Adrenal gland (tissue), 5 donors: ENCODE data around the gene RCAN1.

Experiments used
- POLR2A ChIP-seq, 2 donors: fragments of 450-650 bp; IDR thresholded peaks; one replicate each; pipeline ENCODE4 v1.6.1; 2017; ENCODE audit warnings: antibody characterized with exemption in 2 of 2, mild to moderate bottlenecking in 2 of 2, moderate library complexity in 1 of 2
- TF ChIP-seq, protein P1 (sequence below), 6 experiments: fragments of 450-650 bp in 4 of 6; fragments of 200-600 bp in 2 of 6; sonication (generic) in 1 of 6; IDR thresholded peaks; 1 replicate in 5 of 6; 2 replicates in 1 of 6; pipeline versions ENCODE4 v1.5.1 to v1.8.0; 2016 to 2021; ENCODE audit warnings: antibody characterized with exemption in 6 of 6, mild to moderate bottlenecking in 2 of 6, moderate library complexity in 1 of 6
- donor health status: DM: no; HTN: no; CAD: no.

DNA sequence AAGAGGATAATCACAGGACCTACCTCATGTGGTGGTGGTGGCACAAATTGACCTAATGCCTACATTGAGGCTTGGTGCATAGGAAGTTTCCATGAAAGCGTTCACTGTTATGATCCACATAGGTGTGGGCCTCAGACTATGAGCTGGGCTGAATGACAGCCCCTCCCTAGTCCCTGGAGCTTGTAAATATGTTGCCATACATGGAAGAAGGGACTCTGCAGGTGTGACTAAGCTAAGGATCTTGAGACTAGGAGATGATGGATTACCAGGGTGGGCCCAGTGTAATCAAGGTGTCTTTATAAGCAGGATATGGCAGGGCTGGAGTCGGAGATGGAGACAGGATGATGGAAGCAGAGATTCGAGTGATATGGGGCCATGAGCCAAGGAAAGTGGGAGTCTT is 71.9 kb downstream of the RCAN1 start:
- TF ChIP-seq POLR2A (IDR thresholded peaks at IDR 0.05), result no peak
- TF ChIP-seq, protein P1, sequence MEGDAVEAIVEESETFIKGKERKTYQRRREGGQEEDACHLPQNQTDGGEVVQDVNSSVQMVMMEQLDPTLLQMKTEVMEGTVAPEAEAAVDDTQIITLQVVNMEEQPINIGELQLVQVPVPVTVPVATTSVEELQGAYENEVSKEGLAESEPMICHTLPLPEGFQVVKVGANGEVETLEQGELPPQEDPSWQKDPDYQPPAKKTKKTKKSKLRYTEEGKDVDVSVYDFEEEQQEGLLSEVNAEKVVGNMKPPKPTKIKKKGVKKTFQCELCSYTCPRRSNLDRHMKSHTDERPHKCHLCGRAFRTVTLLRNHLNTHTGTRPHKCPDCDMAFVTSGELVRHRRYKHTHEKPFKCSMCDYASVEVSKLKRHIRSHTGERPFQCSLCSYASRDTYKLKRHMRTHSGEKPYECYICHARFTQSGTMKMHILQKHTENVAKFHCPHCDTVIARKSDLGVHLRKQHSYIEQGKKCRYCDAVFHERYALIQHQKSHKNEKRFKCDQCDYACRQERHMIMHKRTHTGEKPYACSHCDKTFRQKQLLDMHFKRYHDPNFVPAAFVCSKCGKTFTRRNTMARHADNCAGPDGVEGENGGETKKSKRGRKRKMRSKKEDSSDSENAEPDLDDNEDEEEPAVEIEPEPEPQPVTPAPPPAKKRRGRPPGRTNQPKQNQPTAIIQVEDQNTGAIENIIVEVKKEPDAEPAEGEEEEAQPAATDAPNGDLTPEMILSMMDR (IDR thresholded peaks at IDR 0.05), result no peak
